ENCODE measurements around the gene DEFB126.

Gene DEFB126

DNA sequence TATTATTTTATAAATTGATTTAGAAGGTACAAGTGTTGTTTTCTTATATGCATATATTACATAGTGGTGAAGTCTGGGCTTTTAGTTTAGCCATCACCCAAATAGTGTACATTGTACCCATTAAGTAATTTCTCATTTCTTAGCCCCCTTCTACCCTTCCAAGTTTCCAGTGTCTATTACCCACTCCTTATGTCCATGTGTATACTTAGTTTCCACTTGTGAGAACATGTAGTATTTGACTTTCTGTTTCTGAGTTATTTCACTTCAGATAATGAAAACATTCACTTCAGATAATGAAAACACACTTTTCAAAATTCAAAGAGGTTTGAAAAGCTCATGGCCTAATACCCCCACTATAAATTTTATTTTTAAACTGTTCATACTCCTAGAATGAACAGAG lies 40.4 kb upstream of the DEFB126 start:
- no peak overlapping the region for H3K9ac ChIP-seq (ENCODE audit: low read length)
- H4K8ac ChIP-seq (ENCODE audit: low read length): no peak overlapping the region
- H4K91ac ChIP-seq (ENCODE audit: low read length): no peak overlapping the region
- no peaks in the 10 kb centered on the region for H3K9me3 ChIP-seq (ENCODE audit: control insufficient read depth, low read length)
- no peak overlapping the region for H2BK5ac ChIP-seq (ENCODE audit: low read depth, low read length, poor library complexity, severe bottlenecking)
- H3K23ac ChIP-seq (ENCODE audit: low read length in 2 of 2): no peak overlapping the region
- no peak overlapping the region for H3K4me2 ChIP-seq (ENCODE audit: low read length, poor library complexity, severe bottlenecking)
- H3K27ac ChIP-seq (ENCODE audit: low read length, poor library complexity, severe bottlenecking): no peak overlapping the region
- DNase-seq: no peak
- H2BK120ac ChIP-seq (ENCODE audit: low read depth, low read length): no peak overlapping the region
- no peak overlapping the region for H2AFZ ChIP-seq (ENCODE audit: low read depth, low read length)
- H3K4ac ChIP-seq (ENCODE audit: low read depth in 1 of 2, low read length in 2 of 2): no peak overlapping the region
- no peak overlapping the region for H2AK5ac ChIP-seq (ENCODE audit: low read length, severe bottlenecking)
- H3K36me3 ChIP-seq (ENCODE audit: control insufficient read depth in 1 of 2, insufficient read depth in 2 of 2, low read depth in 1 of 2, low read length in 2 of 2): no peaks in the 10 kb centered on the region
- no peak overlapping the region for H3K4me3 ChIP-seq (ENCODE audit: insufficient read depth in 1 of 2, low read depth in 1 of 2, low read length in 2 of 2)
- H3K79me1 ChIP-seq (replicated peaks; ENCODE audit: low read length, poor library complexity, severe bottlenecking): no peaks in the 10 kb centered on the region
- H2BK12ac ChIP-seq (ENCODE audit: low read length in 2 of 2): no peak overlapping the region
- H3K4me1 ChIP-seq (ENCODE audit: control insufficient read depth, insufficient read depth, low read depth, low read length): no peaks in the 10 kb centered on the region
- peaks cover 4 to 5% of the 10 kb centered on the region in 2 experiments for H3K27me3 ChIP-seq (ENCODE audit: control insufficient read depth in 1 of 2, insufficient read depth in 1 of 2, low read length in 2 of 2)
- no peak overlapping the region for H2BK15ac ChIP-seq (ENCODE audit: low read depth, poor library complexity, severe bottlenecking)
- no peak overlapping the region for H3K14ac ChIP-seq (ENCODE audit: low read length in 2 of 2)
- H3K18ac ChIP-seq (ENCODE audit: low read depth in 1 of 2, low read length in 2 of 2): no peak overlapping the region

DNA sequence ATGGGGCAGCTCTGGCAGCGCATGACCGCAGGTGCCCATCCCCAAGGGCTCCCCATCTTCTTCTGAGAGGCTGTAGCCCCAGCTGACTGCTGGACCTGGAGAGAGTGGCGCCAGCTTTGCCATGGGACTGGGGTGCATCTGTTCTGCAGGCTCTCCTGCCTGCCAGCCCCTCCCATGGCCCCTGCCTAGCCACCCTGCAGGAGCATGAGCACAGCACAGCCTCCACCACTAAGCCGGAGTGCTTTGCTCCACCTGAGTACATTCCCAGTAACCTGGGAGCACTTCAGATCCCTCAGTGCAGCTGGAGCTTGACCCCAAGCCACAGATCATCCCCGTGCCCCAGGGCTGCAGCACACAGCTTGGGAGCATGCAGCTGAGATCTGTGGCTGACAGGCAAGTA lies 38.9 kb upstream of the DEFB126 start:
- 63% methylated on average over 5 of the region's 5 CpGs for WGBS
- no peaks in the 10 kb centered on the region for H3K9me3 ChIP-seq (ENCODE audit: control insufficient read depth, low read length)

DNA sequence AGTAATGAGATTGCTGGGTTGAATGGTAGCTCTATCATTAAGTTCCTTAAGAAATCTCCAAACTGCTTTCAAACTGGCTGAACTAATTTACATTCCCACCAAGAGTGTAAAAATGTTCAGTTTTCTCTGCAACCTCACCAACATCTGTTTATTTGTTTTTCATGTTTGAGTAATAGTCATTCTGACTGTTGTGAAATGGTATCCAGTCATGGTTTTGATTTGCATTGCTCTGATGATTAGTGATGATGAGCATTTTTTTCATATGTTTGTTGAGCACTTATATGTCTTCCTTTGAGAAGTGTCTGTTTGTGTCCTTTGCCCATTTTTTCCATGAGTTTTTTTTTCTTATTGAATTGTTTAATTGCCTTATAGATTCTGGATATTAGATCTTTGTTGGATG lies 30.0 kb upstream of the DEFB126 start:
- no peak overlapping the region for H2AK5ac ChIP-seq (ENCODE audit: low read length, severe bottlenecking)
- H3K9me3 ChIP-seq (ENCODE audit: control insufficient read depth, low read length): peaks cover 7% of the 10 kb centered on the region
- H4K91ac ChIP-seq (ENCODE audit: low read length): no peak overlapping the region
- no peak overlapping the region for H2AFZ ChIP-seq (ENCODE audit: low read depth, low read length)
- H3K4me3 ChIP-seq (ENCODE audit: insufficient read depth in 1 of 2, low read depth in 1 of 2, low read length in 2 of 2): no peak overlapping the region
- no peak for DNase-seq
- no peak overlapping the region for H3K9ac ChIP-seq (ENCODE audit: low read length)
- H2BK12ac ChIP-seq (ENCODE audit: low read length in 2 of 2): no peak overlapping the region
- no peak overlapping the region for H3K27ac ChIP-seq (ENCODE audit: low read length, poor library complexity, severe bottlenecking)
- H3K36me3 ChIP-seq (ENCODE audit: control insufficient read depth in 1 of 2, insufficient read depth in 2 of 2, low read depth in 1 of 2, low read length in 2 of 2): no peaks in the 10 kb centered on the region
- no peak overlapping the region for H4K8ac ChIP-seq (ENCODE audit: low read length)
- no peak overlapping the region for H2BK120ac ChIP-seq (ENCODE audit: low read depth, low read length)
- H3K4ac ChIP-seq (ENCODE audit: low read depth in 1 of 2, low read length in 2 of 2): no peak overlapping the region
- no peak overlapping the region for H3K18ac ChIP-seq (ENCODE audit: low read depth in 1 of 2, low read length in 2 of 2)
- H3K4me2 ChIP-seq (ENCODE audit: low read length, poor library complexity, severe bottlenecking): no peak overlapping the region
- no peaks in the 10 kb centered on the region for H3K27me3 ChIP-seq (ENCODE audit: control insufficient read depth in 1 of 2, insufficient read depth in 1 of 2, low read length in 2 of 2)
- H3K23ac ChIP-seq (ENCODE audit: low read length in 2 of 2): no peak overlapping the region
- H3K14ac ChIP-seq (ENCODE audit: low read length in 2 of 2): no peak overlapping the region
- H2BK15ac ChIP-seq (ENCODE audit: low read depth, poor library complexity, severe bottlenecking): no peak overlapping the region
- no peaks in the 10 kb centered on the region for H3K79me1 ChIP-seq (replicated peaks; ENCODE audit: low read length, poor library complexity, severe bottlenecking)
- no peak overlapping the region for H2BK5ac ChIP-seq (ENCODE audit: low read depth, low read length, poor library complexity, severe bottlenecking)
- no peaks in the 10 kb centered on the region for H3K4me1 ChIP-seq (ENCODE audit: control insufficient read depth, insufficient read depth, low read depth, low read length)

More for the DNA sequence above, 38.9 kb upstream of the DEFB126 start:
- Histone ChIP-seq H3K14ac (ENCODE audit: low read length in 2 of 2) (no peak overlapping the region), H4K8ac (ENCODE audit: low read length) (no peak overlapping the region), H2BK15ac (ENCODE audit: low read depth, poor library complexity, severe bottlenecking) (no peak overlapping the region), H3K23ac (ENCODE audit: low read length in 2 of 2) (no peak overlapping the region), H3K4ac (ENCODE audit: low read depth in 1 of 2, low read length in 2 of 2) (no peak overlapping the region), H3K18ac (ENCODE audit: low read depth in 1 of 2, low read length in 2 of 2) (no peak overlapping the region), H3K4me1 (ENCODE audit: control insufficient read depth, insufficient read depth, low read depth, low read length) (no peaks in the 10 kb centered on the region), H2BK5ac (ENCODE audit: low read depth, low read length, poor library complexity, severe bottlenecking) (no peak overlapping the region), H3K9ac (ENCODE audit: low read length) (no peak overlapping the region), H2BK12ac (ENCODE audit: low read length in 2 of 2) (no peak overlapping the region), H3K4me3 (ENCODE audit: insufficient read depth in 1 of 2, low read depth in 1 of 2, low read length in 2 of 2) (no peak overlapping the region), H3K79me1 (replicated peaks; ENCODE audit: low read length, poor library complexity, severe bottlenecking) (no peaks in the 10 kb centered on the region), H4K91ac (ENCODE audit: low read length) (no peak overlapping the region), H2AFZ (ENCODE audit: low read depth, low read length) (no peak overlapping the region), H2AK5ac (ENCODE audit: low read length, severe bottlenecking) (no peak overlapping the region), H3K36me3 (ENCODE audit: control insufficient read depth in 1 of 2, insufficient read depth in 2 of 2, low read depth in 1 of 2, low read length in 2 of 2) (no peaks in the 10 kb centered on the region), H2BK120ac (ENCODE audit: low read depth, low read length) (no peak overlapping the region), H3K4me2 (ENCODE audit: low read length, poor library complexity, severe bottlenecking) (no peak overlapping the region), H3K27ac (ENCODE audit: low read length, poor library complexity, severe bottlenecking) (no peak overlapping the region), H3K27me3 (ENCODE audit: control insufficient read depth in 1 of 2, insufficient read depth in 1 of 2, low read length in 2 of 2) (peaks cover 4 to 5% of the 10 kb centered on the region in 2 experiments)
- DNase-seq: no peak

DNA sequence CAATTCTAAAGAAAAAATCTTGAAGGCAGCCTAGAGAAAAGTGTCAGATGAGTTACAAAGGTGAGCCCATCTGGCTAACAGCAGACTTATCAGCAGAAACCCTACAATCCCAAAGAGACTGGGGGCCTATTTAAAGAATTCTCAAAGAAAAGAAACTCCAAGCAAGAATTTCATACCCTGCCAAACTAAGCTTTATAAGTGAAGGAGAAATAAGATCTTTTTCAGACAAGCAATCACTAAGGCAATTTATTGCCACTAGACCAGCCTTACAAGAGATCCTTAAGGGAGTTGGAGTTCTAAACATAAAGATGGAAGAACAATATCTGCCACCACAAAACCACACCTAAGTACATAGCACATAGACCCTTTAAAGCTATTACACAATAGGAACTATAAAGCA lies 24.9 kb upstream of the DEFB126 start:
- H4K91ac ChIP-seq (ENCODE audit: low read length): no peak overlapping the region
- H3K23ac ChIP-seq (ENCODE audit: low read length in 2 of 2): no peak overlapping the region
- no peaks in the 10 kb centered on the region for H3K79me1 ChIP-seq (replicated peaks; ENCODE audit: low read length, poor library complexity, severe bottlenecking)
- no peak overlapping the region for H3K18ac ChIP-seq (ENCODE audit: low read depth in 1 of 2, low read length in 2 of 2)
- H3K4ac ChIP-seq (ENCODE audit: low read depth in 1 of 2, low read length in 2 of 2): no peak overlapping the region
- H3K4me1 ChIP-seq (ENCODE audit: control insufficient read depth, insufficient read depth, low read depth, low read length): no peaks in the 10 kb centered on the region
- H2BK15ac ChIP-seq (ENCODE audit: low read depth, poor library complexity, severe bottlenecking): no peak overlapping the region
- no peak overlapping the region for H2AK5ac ChIP-seq (ENCODE audit: low read length, severe bottlenecking)
- H3K27me3 ChIP-seq (ENCODE audit: control insufficient read depth in 1 of 2, insufficient read depth in 1 of 2, low read length in 2 of 2): peaks cover 0 to 3% of the 10 kb centered on the region in 2 experiments
- H3K9ac ChIP-seq (ENCODE audit: low read length): no peak overlapping the region
- no peak overlapping the region for H2AFZ ChIP-seq (ENCODE audit: low read depth, low read length)
- no peak overlapping the region for H3K4me2 ChIP-seq (ENCODE audit: low read length, poor library complexity, severe bottlenecking)
- no peak overlapping the region for H4K8ac ChIP-seq (ENCODE audit: low read length)
- H3K14ac ChIP-seq (ENCODE audit: low read length in 2 of 2): no peak overlapping the region
- no peak overlapping the region for H3K27ac ChIP-seq (ENCODE audit: low read length, poor library complexity, severe bottlenecking)
- DNase-seq: no peak
- H3K36me3 ChIP-seq (ENCODE audit: control insufficient read depth in 1 of 2, insufficient read depth in 2 of 2, low read depth in 1 of 2, low read length in 2 of 2): no peaks in the 10 kb centered on the region
- no peak overlapping the region for H2BK5ac ChIP-seq (ENCODE audit: low read depth, low read length, poor library complexity, severe bottlenecking)
- H2BK12ac ChIP-seq (ENCODE audit: low read length in 2 of 2): no peak overlapping the region
- no peak overlapping the region for H3K4me3 ChIP-seq (ENCODE audit: insufficient read depth in 1 of 2, low read depth in 1 of 2, low read length in 2 of 2)
- H2BK120ac ChIP-seq (ENCODE audit: low read depth, low read length): no peak overlapping the region
- H3K9me3 ChIP-seq (ENCODE audit: control insufficient read depth, low read length): peaks cover 9% of the 10 kb centered on the region

All from mesenchymal stem cell (in vitro differentiated cells and primary cell).